ENCODE data around the gene FRS2.
"Not testable (repeated sequence)": the region's sequence is repeated elsewhere in the genome, so short reads cannot be mapped to it uniquely, and the experiment has no call there.

Gene FRS2

GRCh38 chr12:69570000-69570516 lies 99.9 kb downstream of the FRS2 start:
- FAIRE-seq (no peak), DNase-seq (ENCODE audit: extremely low spot score, insufficient read length, low read depth) (no peak)

- FAIRE-seq (peak; percentile 75), DNase-seq (ENCODE audit: extremely low spot score, insufficient read length, low read depth) (peak; percentile 23)
Observed at GRCh38 chr12:69570545-69571399, 100.6 kb downstream of the FRS2 start.

- DNase-seq (ENCODE audit: extremely low spot score, insufficient read length, low read depth) (no peak), FAIRE-seq (no peak)
Observed at GRCh38 chr12:69575346-69575745, 105.2 kb downstream of the FRS2 start.

GRCh38 chr12:69578283-69578682 lies 108.1 kb downstream of the FRS2 start:
- DNase-seq (ENCODE audit: extremely low spot score, insufficient read length, low read depth) (no peak), FAIRE-seq (no peak)

- DNase-seq (ENCODE audit: extremely low spot score, insufficient read length, low read depth) (no peak), FAIRE-seq (no peak)
Observed at GRCh38 chr12:69579029-69579428, 108.8 kb downstream of the FRS2 start.

- FAIRE-seq (no peak), DNase-seq (ENCODE audit: extremely low spot score, insufficient read length, low read depth) (no peak)
Observed at GRCh38 chr12:69580074-69580473, 109.9 kb downstream of the FRS2 start.

GRCh38 chr12:69583203-69583602 lies 113.0 kb downstream of the FRS2 start:
- FAIRE-seq (no peak), DNase-seq (ENCODE audit: extremely low spot score, insufficient read length, low read depth) (no peak)

- FAIRE-seq: peak; percentile 88
Observed at GRCh38 chr12:69585189-69586062, 115.2 kb downstream of the FRS2 start, which contains the start of gene CCT2. Gene CCT2 (plus strand): TSS chr12:69585459. CDS start chr12:69585522, 63 bp downstream.

GRCh38 chr12:69588527-69588926 lies 118.3 kb downstream of the FRS2 start:
- DNase-seq (ENCODE audit: extremely low spot score, insufficient read length, low read depth): no peak
- no peak for FAIRE-seq

More at GRCh38 chr12:69585189-69586062, 115.2 kb downstream of the FRS2 start, which contains the start of gene CCT2:
- peak; percentile 91 for DNase-seq (ENCODE audit: extremely low spot score, insufficient read length, low read depth)

GRCh38 chr12:69589082-69589481 lies 118.9 kb downstream of the FRS2 start:
- FAIRE-seq (no peak), DNase-seq (ENCODE audit: extremely low spot score, insufficient read length, low read depth) (no peak)

- FAIRE-seq (no peak), DNase-seq (ENCODE audit: extremely low spot score, insufficient read length, low read depth) (no peak)
Observed at GRCh38 chr12:69595689-69596088, 125.5 kb downstream of the FRS2 start.

GRCh38 chr12:69598174-69598753 lies 128.1 kb downstream of the FRS2 start:
- no peak for FAIRE-seq

GRCh38 chr12:69600804-69601203 lies 130.6 kb downstream of the FRS2 start:
- FAIRE-seq: no peak
- DNase-seq (ENCODE audit: extremely low spot score, insufficient read length, low read depth): no peak

More at GRCh38 chr12:69598174-69598753, 128.1 kb downstream of the FRS2 start:
- DNase-seq (ENCODE audit: extremely low spot score, insufficient read length, low read depth): no peak

GRCh38 chr12:69601962-69602685 lies 131.9 kb downstream of the FRS2 start:
- FAIRE-seq (no peak), DNase-seq (ENCODE audit: extremely low spot score, insufficient read length, low read depth) (no peak)

GRCh38 chr12:69602954-69603353 lies 132.8 kb downstream of the FRS2 start:
- FAIRE-seq: no peak
- DNase-seq (ENCODE audit: extremely low spot score, insufficient read length, low read depth): no peak

- FAIRE-seq; DNase-seq (ENCODE audit: extremely low spot score, insufficient read length, low read depth): not testable (repeated sequence)
Observed at GRCh38 chr12:69603556-69603955, 133.4 kb downstream of the FRS2 start.

- DNase-seq (ENCODE audit: extremely low spot score, insufficient read length, low read depth); FAIRE-seq: not testable (repeated sequence)
Observed at GRCh38 chr12:69604275-69604674, 134.1 kb downstream of the FRS2 start.

- DNase-seq (ENCODE audit: extremely low spot score, insufficient read length, low read depth) (no peak), FAIRE-seq (no peak)
Observed at GRCh38 chr12:69608114-69608513, 137.9 kb downstream of the FRS2 start.

- FAIRE-seq (no peak), DNase-seq (ENCODE audit: extremely low spot score, insufficient read length, low read depth) (no peak)
Observed at GRCh38 chr12:69610126-69610525, 139.9 kb downstream of the FRS2 start.

Measured in GM18507 (cell line).